Tibial nerve (tissue), 4 donors: ENCODE results near the gene KCNAB2. TPM values are rescaled to one million over a fixed set of nuclear protein-coding genes. Genes with fewer than 3 reads are reported as not detected.

Experiments used
- DNase-seq, 2 donors: peaks; one replicate each; pipeline ENCODE4 v3.0.0-alpha.2; 2019; ENCODE audit warnings: low spot score in 2 of 2
- H3K27ac ChIP-seq, 4 donors: fragments of 200-600 bp; sonication (generic) in 3 of 4; one replicate each; pipeline ENCODE4 v1.5.1; 2017 to 2019; ENCODE audit warnings: mild to moderate bottlenecking in 1 of 4
- H3K27me3 ChIP-seq, 2 donors: fragments of 200-600 bp; sonication (generic) in 1 of 2; one replicate each; pipeline versions ENCODE4 v1.5.1 to v1.6.0; 2017 to 2019
- H3K36me3 ChIP-seq, 3 donors: fragments of 200-600 bp; sonication (generic); one replicate each; pipeline ENCODE4 v1.5.1; 2018 to 2019
- H3K4me1 ChIP-seq, 4 donors: fragments of 200-600 bp; sonication (generic) in 3 of 4; one replicate each; pipeline ENCODE4 v1.5.1; 2017 to 2019
- H3K4me3 ChIP-seq, 4 donors: fragments of 200-600 bp; sonication (generic) in 3 of 4; one replicate each; pipeline ENCODE4 v1.5.1; 2017 to 2019; ENCODE audit warnings: mild to moderate bottlenecking in 1 of 4, moderate library complexity in 1 of 4
- H3K9me3 ChIP-seq, 4 donors: fragments of 200-600 bp; sonication (generic) in 3 of 4; one replicate each; pipeline ENCODE4 v1.5.1; 2017 to 2019
- EP300 ChIP-seq, 2 donors: sonication (generic); formaldehyde crosslinking; IDR thresholded peaks; one replicate each; pipeline ENCODE4 v1.6.1; 2017; ENCODE audit warnings: antibody characterized with exemption in 2 of 2, mild to moderate bottlenecking in 1 of 2
- POLR2A ChIP-seq, 2 donors: fragments of 450-650 bp; IDR thresholded peaks; one replicate each; pipeline ENCODE4 v1.6.1; 2017; ENCODE audit warnings: antibody characterized with exemption in 2 of 2, mild to moderate bottlenecking in 2 of 2, moderate library complexity in 2 of 2
- WGBS, 2 donors: methylation state at CpG; one replicate each; pipeline ENCODE4 v1.1.5; 2018; 5-methylcytosine and 5-hydroxymethylcytosine counted together
- total RNA-seq, 4 donors: library from RNA; depleted of rRNA; stranded (reverse); fragments of >200 nt; gene quantifications; one replicate each; pipeline ENCODE4 v1.1.0, GENCODE V29; 2016
- TF ChIP-seq, protein P1 (sequence below), 5 experiments: fragments of 200-600 bp in 3 of 5; fragments of 450-650 bp in 2 of 5; sonication (generic) in 3 of 5; IDR thresholded peaks; one replicate each; pipeline ENCODE4 v1.5.1; 2016 to 2019; ENCODE audit warnings: antibody characterized with exemption in 5 of 5, mild to moderate bottlenecking in 3 of 5, moderate library complexity in 2 of 5

Gene KCNAB2
- total RNA-seq, 4 donors from 2014 or later = 7.0 to 21.4 (median 13.8) TPM

DNA sequence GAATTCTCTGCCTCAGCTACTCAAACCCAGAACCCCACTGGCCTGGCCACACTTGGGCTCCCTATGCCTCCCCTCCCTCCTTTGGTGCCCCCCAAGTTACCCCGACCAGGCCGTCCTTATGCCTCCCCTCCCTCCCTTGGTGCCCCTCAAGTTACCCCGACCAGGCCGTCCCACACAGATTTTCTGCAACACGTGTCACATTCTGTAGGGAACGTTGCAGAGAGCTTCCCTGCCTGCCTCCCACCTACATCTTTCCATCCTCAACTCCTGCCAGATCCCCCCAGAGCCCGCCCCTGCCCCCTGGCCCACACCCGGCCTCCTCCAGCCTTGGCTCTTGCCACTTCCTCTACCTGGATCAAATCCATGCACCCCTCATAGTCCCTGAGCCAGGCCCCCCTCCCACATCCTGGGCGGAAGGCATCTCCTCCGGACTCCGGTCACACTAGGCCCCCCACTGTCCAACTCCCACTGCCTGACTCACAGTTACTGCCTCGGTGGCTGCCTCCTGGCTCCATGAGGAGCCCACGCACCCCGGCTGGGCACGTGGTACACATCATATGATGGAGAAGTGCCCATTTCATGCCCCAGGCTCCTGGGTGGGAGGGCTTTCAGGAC lies 41.2 kb downstream of the KCNAB2 start:
- no peak for DNase-seq
- no peaks in the 10 kb centered on the region for H3K9me3 ChIP-seq
- 56 to 64% methylated on average over 15 of the region's 15 CpGs for WGBS, 2 donors
- no peak overlapping the region for H3K4me3 ChIP-seq
- TF ChIP-seq POLR2A (IDR thresholded peaks at IDR 0.05) = no peak
- TF ChIP-seq, protein P1, sequence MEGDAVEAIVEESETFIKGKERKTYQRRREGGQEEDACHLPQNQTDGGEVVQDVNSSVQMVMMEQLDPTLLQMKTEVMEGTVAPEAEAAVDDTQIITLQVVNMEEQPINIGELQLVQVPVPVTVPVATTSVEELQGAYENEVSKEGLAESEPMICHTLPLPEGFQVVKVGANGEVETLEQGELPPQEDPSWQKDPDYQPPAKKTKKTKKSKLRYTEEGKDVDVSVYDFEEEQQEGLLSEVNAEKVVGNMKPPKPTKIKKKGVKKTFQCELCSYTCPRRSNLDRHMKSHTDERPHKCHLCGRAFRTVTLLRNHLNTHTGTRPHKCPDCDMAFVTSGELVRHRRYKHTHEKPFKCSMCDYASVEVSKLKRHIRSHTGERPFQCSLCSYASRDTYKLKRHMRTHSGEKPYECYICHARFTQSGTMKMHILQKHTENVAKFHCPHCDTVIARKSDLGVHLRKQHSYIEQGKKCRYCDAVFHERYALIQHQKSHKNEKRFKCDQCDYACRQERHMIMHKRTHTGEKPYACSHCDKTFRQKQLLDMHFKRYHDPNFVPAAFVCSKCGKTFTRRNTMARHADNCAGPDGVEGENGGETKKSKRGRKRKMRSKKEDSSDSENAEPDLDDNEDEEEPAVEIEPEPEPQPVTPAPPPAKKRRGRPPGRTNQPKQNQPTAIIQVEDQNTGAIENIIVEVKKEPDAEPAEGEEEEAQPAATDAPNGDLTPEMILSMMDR (IDR thresholded peaks at IDR 0.05) = no peak
- TF ChIP-seq EP300 (IDR thresholded peaks at IDR 0.05) = no peak
- H3K27me3 ChIP-seq = no peaks in the 10 kb centered on the region
- H3K27ac ChIP-seq = peak overlapping the region in 2 of 4 donors; percentile 13 to 17
- peaks cover 0 to 28% (median 13%) of the 10 kb centered on the region in 4 donors for H3K4me1 ChIP-seq
- peaks cover 0 to 6% (median 0%) of the 10 kb centered on the region in 3 donors for H3K36me3 ChIP-seq

- H3K4me3 ChIP-seq = no peak overlapping the region
- no peaks in the 10 kb centered on the region for H3K27me3 ChIP-seq
- no peaks in the 10 kb centered on the region for H3K9me3 ChIP-seq
- H3K36me3 ChIP-seq = peaks cover 0 to 10% (median 0%) of the 10 kb centered on the region in 3 donors
- DNase-seq = no peak
- TF ChIP-seq EP300 (IDR thresholded peaks at IDR 0.05) (no peak), POLR2A (IDR thresholded peaks at IDR 0.05) (no peak)
- TF ChIP-seq, protein P1 (IDR thresholded peaks at IDR 0.05) = no peak
- H3K4me1 ChIP-seq = peaks cover 0 to 23% (median 13%) of the 10 kb centered on the region in 4 donors
- H3K27ac ChIP-seq = no peak overlapping the region
- 70 to 73% methylated on average over 13 of the region's 14 CpGs for WGBS, 2 donors
These were observed 41.7 kb downstream of the KCNAB2 start for GRCh38 chr1:6087377-6087772.

DNA sequence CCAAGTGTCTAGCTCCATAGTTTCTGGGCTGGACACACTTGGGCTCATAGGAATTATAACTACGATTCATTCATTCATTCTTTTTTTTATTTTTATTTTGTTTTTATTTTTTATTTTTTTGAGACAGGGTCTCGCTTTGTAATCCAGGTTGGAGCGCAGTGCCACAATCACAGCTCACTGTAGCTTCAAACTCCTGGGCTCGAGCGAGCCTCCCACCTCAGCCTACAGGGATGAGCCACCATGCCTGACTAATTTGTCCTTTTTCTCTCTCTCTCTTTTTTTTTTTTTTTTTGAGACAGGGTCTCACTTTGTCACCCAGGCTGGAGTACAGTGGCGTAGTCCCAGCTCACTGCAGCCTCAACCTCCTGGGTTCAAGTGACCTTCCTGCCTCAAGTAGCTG lies 42.3 kb downstream of the KCNAB2 start:
- 93 to 94% methylated on average over 6 of the region's 6 CpGs for WGBS, 2 donors
- H3K9me3 ChIP-seq = no peaks in the 10 kb centered on the region
- DNase-seq = no peak
- TF ChIP-seq, protein P1 (IDR thresholded peaks at IDR 0.05) = no peak
- TF ChIP-seq EP300 (IDR thresholded peaks at IDR 0.05) = no peak
- no peak for TF ChIP-seq POLR2A (IDR thresholded peaks at IDR 0.05)
- H3K27me3 ChIP-seq = no peaks in the 10 kb centered on the region
- peaks cover 0 to 15% (median 0%) of the 10 kb centered on the region in 3 donors for H3K36me3 ChIP-seq
- H3K4me3 ChIP-seq = no peak overlapping the region
- no peak overlapping the region for H3K27ac ChIP-seq
- peaks cover 0 to 17% (median 8%) of the 10 kb centered on the region in 4 donors for H3K4me1 ChIP-seq

- Histone ChIP-seq H3K36me3 (peaks cover 0 to 16% (median 0%) of the 10 kb centered on the region in 3 donors), H3K27me3 (no peaks in the 10 kb centered on the region), H3K27ac (no peak overlapping the region), H3K4me1 (peaks cover 0 to 7% (median 0%) of the 10 kb centered on the region in 4 donors), H3K9me3 (no peaks in the 10 kb centered on the region), H3K4me3 (no peak overlapping the region)
- 80 to 87% methylated on average over 15 to 16 of the region's 19 CpGs for WGBS, 2 donors
- no peak for DNase-seq
- TF ChIP-seq POLR2A (IDR thresholded peaks at IDR 0.05) = no peak
- TF ChIP-seq, protein P1 (IDR thresholded peaks at IDR 0.05) = no peak
- no peak for TF ChIP-seq EP300 (IDR thresholded peaks at IDR 0.05)
These were observed 43.3 kb downstream of the KCNAB2 start for GRCh38 chr1:6088956-6089355.

DNA sequence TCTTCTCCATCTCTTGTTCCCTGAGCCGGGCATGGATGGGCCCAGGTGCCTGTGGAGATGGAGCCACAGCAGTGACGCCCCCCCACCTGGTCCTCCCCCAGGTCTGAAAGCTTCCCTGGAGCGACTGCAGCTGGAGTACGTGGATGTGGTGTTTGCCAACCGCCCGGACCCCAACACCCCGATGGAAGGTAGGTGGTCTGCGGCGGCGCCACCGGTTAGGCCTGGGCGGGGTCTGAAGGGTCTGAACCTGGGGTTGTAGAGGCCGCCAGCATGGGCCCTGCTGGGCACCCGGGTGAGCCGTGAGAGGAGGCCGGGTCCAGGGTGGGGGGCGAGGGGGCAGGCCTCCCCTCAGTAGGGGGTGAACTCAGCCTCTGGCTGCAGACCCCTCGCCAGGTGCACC lies 44.6 kb downstream of the KCNAB2 start:
- TF ChIP-seq POLR2A (IDR thresholded peaks at IDR 0.05) (no peak), EP300 (IDR thresholded peaks at IDR 0.05) (no peak)
- TF ChIP-seq, protein P1 (IDR thresholded peaks at IDR 0.05) = no peak
- Histone ChIP-seq H3K4me3 (no peak overlapping the region), H3K27me3 (no peaks in the 10 kb centered on the region), H3K27ac (no peak overlapping the region), H3K9me3 (no peaks in the 10 kb centered on the region), H3K4me1 (peaks cover 0 to 5% (median 0%) of the 10 kb centered on the region in 4 donors), H3K36me3 (peaks cover 0 to 16% (median 0%) of the 10 kb centered on the region in 3 donors)
- 78 to 88% methylated on average over 9 to 18 of the region's 18 CpGs for WGBS, 2 donors
- no peak for DNase-seq
